DMS153 treated with DMSO at 0.1 percent for 48 hours (cell line): Measurements from ENCODE around the gene PIGQ.
"Not testable (repeated sequence)": the region's sequence is repeated elsewhere in the genome, so short reads cannot be mapped to it uniquely, and the experiment has no call there.

Source experiments
- DNase-seq: peaks from one replicate; lab custom pipeline; 2025; ENCODE audit not compliant: unreplicated experiment; lab: John Stamatoyannopoulos, UW

Gene PIGQ

GRCh38 chr16:585351-585750, 15.6 kb downstream of the PIGQ start:
- DNase-seq = peak; percentile 5

- no peak for DNase-seq
These were observed 16.4 kb downstream of the PIGQ start for GRCh38 chr16:586047-586644.

GRCh38 chr16:586645-587590, 17.1 kb downstream of the PIGQ start:
- no peak for DNase-seq

GRCh38 chr16:588639-588888, 18.8 kb downstream of the PIGQ start:
- no peak for DNase-seq

GRCh38 chr16:588889-589657, 19.3 kb downstream of the PIGQ start:
- DNase-seq = peak; percentile 73

GRCh38 chr16:589658-590187, 20.0 kb downstream of the PIGQ start, which contains the start of gene RAB40C:
Gene RAB40C (plus strand): TSS chr16:590066. CDS start chr16:590292, 226 bp downstream.
- peak; percentile 85 for DNase-seq

- DNase-seq = no peak
These were observed 20.5 kb downstream of the PIGQ start for GRCh38 chr16:590188-590814.

GRCh38 chr16:590815-591200, 21.0 kb downstream of the PIGQ start:
- no peak for DNase-seq

- no peak for DNase-seq
These were observed 21.5 kb downstream of the PIGQ start for GRCh38 chr16:591231-591630.

GRCh38 chr16:591892-592517, 22.2 kb downstream of the PIGQ start:
- DNase-seq = no peak

GRCh38 chr16:592518-593306, 22.9 kb downstream of the PIGQ start:
- peak; percentile 82 for DNase-seq

GRCh38 chr16:593406-593805, 23.6 kb downstream of the PIGQ start:
- peak; percentile 55 for DNase-seq

GRCh38 chr16:593807-594206, 24.0 kb downstream of the PIGQ start:
- DNase-seq = no peak

GRCh38 chr16:595094-595528, 25.3 kb downstream of the PIGQ start:
- DNase-seq = no peak

- DNase-seq = no peak
These were observed 26.4 kb downstream of the PIGQ start for GRCh38 chr16:595942-596735.

- DNase-seq = no peak
These were observed 26.9 kb downstream of the PIGQ start for GRCh38 chr16:596736-597060.

GRCh38 chr16:597655-598054, 27.9 kb downstream of the PIGQ start:
- not testable (repeated sequence) for DNase-seq

GRCh38 chr16:598823-599739, 29.3 kb downstream of the PIGQ start:
- no peak for DNase-seq
